ENCODE data around the gene EEF1AKMT1. TPM values are rescaled to one million over a fixed set of nuclear protein-coding genes. Genes with fewer than 3 reads are reported as not detected.

The EEF1AKMT1 gene
- total and polyA plus RNA-seq, 2 experiments from 2014 or later, result 3.2 to 7.6 TPM

GRCh38 chr13:20810808-20811207 lies 37.0 kb upstream of the EEF1AKMT1 start:
- H3K4me3 Mint-ChIP-seq, result no peak overlapping the region
- no peak overlapping the region for H3K27ac Mint-ChIP-seq
- Histone ChIP-seq H2AFZ (no peak overlapping the region), H3K36me3 (ENCODE audit: insufficient read depth) (peaks cover 16% of the 10 kb centered on the region), H3K27ac (ENCODE audit: low read depth) (no peak overlapping the region), H4K20me1 (replicated peaks; ENCODE audit: insufficient read depth) (peaks cover 6% of the 10 kb centered on the region; the same call in 1 of the 2 replicates), H3K4me1 (ENCODE audit: insufficient read depth) (no peaks in the 10 kb centered on the region), H3K4me3 (no peak overlapping the region), H3K4me2 (no peak overlapping the region), H3F3A (replicated peaks; ENCODE audit: low read depth) (no peaks in the 10 kb centered on the region), H3K79me2 (replicated peaks; ENCODE audit: insufficient read depth) (peaks cover 28% of the 10 kb centered on the region), H3K9me2 (ENCODE audit: insufficient read depth) (no peaks in the 10 kb centered on the region), H3K27me3 (ENCODE audit: insufficient read depth) (no peaks in the 10 kb centered on the region)
- DNase-seq (ENCODE audit: low spot score) (no peak), ATAC-seq (no peak)
- no peaks in the 10 kb centered on the region for H3K4me1 Mint-ChIP-seq
- no peaks in the 10 kb centered on the region for H3K9me3 Mint-ChIP-seq
- TF ChIP-seq EZH2phosphoT487 (IDR thresholded peaks at IDR 0.05; ENCODE audit: unreplicated experiment), result no peak
- no peak for TF ChIP-seq ZNF114 (CRISPR knock-in tag; IDR thresholded peaks at IDR 0.05)
- TF ChIP-seq ZNF331 (CRISPR knock-in tag; IDR thresholded peaks at IDR 0.05; ENCODE audit: low read depth), result no peak
- TF ChIP-seq REST (IDR thresholded peaks at IDR 0.05; ENCODE audit: unreplicated experiment), result no peak
- no peak for TF ChIP-seq CTCF (conservative IDR thresholded peaks at IDR 0.05; ENCODE audit: low read depth in 2 of 2)
- no peak for TF ChIP-seq JUNB (IDR thresholded peaks at IDR 0.05; ENCODE audit: unreplicated experiment)
- no peak for TF ChIP-seq CREB1 (CRISPR knock-in tag; IDR thresholded peaks at IDR 0.05; ENCODE audit: low read depth)
- no peak for TF ChIP-seq ZNF462 (CRISPR knock-in tag; IDR thresholded peaks at IDR 0.05)
- H3K27me3 Mint-ChIP-seq (ENCODE audit: insufficient read depth, low read depth, poor library complexity), result peaks cover 3% of the 10 kb centered on the region
- peaks cover 16% of the 10 kb centered on the region for H3K36me3 Mint-ChIP-seq (ENCODE audit: low read depth)

Data from GM23338 (cell line).